SKM-1 treated with dmso at 0.1 percent for 144 hours (cell line): ENCODE results near the gene LCE1C.

Experiments
- DNase-seq: peaks from one replicate; lab custom pipeline; 2025; ENCODE audit not compliant: unreplicated experiment; lab: John Stamatoyannopoulos, UW

Gene LCE1C

GRCh38 chr1:152806576-152806975 is at the start of gene LCE1C:
LCE1C (minus strand) TSS chr1:152806651; CDS start chr1:152805478, 1,173 bp downstream.
- DNase-seq = no peak

- no peak for DNase-seq
Measured at GRCh38 chr1:152855661-152856060, 49.2 kb upstream of the LCE1C start.

- no peak for DNase-seq
Measured at GRCh38 chr1:152842556-152842955, 36.1 kb upstream of the LCE1C start, which contains the start of gene LCE6A. LCE6A (plus strand) TSS chr1:152842856; CDS start chr1:152843521, 665 bp downstream.

DNA sequence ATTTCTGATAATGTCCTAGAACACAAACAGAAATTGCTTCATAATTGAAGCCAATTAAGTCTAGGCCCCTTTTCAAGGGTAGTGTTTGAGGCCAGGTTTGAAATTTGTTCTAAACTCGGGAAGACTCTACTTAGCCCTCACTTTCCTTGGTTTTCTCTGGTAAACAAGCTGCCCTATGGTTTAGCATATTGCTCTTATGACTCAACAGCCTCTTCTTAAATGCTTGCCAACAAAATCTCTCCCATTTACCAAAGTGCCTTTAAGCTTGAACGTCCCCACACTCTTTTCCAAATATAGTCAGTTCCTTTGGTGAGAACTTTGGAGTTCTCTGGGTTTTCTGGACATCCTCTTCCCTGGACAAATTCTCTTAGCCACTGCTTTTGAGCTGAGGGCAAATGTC is 30.4 kb upstream of the LCE1C start:
- DNase-seq = no peak

GRCh38 chr1:152827173-152827572 is 20.7 kb upstream of the LCE1C start, which contains the start of gene LCE1A:
LCE1A (plus strand) TSS chr1:152827473; CDS start chr1:152827473, 0 bp downstream.
- DNase-seq = no peak

GRCh38 chr1:152824964-152825363 is 18.5 kb upstream of the LCE1C start:
- DNase-seq = no peak

GRCh38 chr1:152823294-152823693 is 16.8 kb upstream of the LCE1C start:
- no peak for DNase-seq

- DNase-seq = no peak
Measured at GRCh38 chr1:152817309-152817708, 10.9 kb upstream of the LCE1C start.

DNA sequence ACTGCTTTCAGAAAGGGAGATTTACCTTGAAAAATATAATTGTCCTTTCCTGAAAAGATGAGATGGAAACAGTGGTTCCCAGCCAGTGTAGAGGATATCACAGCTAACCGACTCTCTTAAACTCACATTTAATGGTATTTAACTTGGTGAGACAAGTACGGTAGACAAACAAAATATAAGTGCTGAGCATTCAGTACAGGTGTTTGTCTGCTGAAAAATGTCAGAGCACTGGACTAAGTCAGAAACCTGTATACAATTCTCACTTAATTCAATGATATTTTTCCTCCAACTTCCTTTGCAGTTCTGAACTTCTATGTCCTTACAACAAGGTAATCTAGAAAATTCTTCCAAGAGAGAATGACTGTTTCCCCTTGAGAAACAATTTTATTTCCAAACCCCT is 5.2 kb upstream of the LCE1C start, which contains the start of gene LCE1B:
Gene LCE1B, plus strand, starts transcription at position 301 of the 400 bp plus-strand sequence. CDS start 476 bp downstream, outside the sequence.
- DNase-seq = no peak

GRCh38 chr1:152811050-152811449 is 4.6 kb upstream of the LCE1C start:
- DNase-seq = no peak

GRCh38 chr1:152801333-152801732 is 5.1 kb downstream of the LCE1C start:
- DNase-seq = no peak

DNA sequence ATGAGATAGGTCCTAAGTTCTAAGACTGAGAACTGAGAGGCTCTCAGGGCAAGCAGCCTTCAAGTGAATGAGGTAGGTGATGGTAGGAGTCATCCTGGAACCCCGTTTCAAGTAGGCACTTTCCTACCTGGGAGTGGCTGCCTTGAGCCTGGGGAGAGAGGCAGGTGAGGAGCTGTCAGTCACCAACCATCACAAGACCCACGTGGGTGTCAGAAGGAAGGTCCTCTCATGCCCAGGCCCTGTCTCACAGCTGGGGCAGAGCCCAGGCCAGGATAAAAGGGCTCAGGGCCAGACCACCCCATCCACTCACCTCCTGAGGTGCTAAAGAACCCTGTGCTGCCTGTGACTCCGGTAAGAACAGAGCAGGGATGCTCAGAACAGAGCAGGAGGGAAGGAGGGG is 10.0 kb downstream of the LCE1C start, which contains the start of gene LCE1D:
Gene LCE1D, plus strand, starts transcription at position 301 of the 400 bp plus-strand sequence. CDS start 1,074 bp downstream, outside the sequence.
- DNase-seq = no peak

- no peak for DNase-seq
Measured at GRCh38 chr1:152795686-152796085, 10.8 kb downstream of the LCE1C start.

GRCh38 chr1:152786077-152786476 is 20.4 kb downstream of the LCE1C start, which contains the start of gene LCE1E:
LCE1E (plus strand) TSS chr1:152786257; CDS start chr1:152787300, 1,043 bp downstream.
- DNase-seq = no peak

DNA sequence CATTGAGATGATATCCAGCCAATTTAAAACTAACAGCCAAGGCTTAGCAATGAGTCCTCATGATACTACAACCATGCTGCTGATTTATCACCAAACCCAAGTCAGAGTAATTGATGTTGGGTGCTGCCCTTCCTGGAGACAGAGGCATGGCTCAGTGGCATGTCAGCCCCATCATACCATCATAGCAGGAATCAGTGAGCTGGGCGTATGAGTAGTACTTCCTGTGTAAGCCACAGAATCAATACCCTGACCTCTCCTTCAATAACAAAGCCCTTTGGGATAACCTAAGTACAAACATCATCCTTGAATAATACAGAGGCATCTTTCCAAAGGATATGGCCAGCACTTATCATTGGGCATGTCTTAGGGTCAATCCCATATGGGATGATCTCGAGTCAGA is 23.4 kb downstream of the LCE1C start:
- DNase-seq = no peak

DNA sequence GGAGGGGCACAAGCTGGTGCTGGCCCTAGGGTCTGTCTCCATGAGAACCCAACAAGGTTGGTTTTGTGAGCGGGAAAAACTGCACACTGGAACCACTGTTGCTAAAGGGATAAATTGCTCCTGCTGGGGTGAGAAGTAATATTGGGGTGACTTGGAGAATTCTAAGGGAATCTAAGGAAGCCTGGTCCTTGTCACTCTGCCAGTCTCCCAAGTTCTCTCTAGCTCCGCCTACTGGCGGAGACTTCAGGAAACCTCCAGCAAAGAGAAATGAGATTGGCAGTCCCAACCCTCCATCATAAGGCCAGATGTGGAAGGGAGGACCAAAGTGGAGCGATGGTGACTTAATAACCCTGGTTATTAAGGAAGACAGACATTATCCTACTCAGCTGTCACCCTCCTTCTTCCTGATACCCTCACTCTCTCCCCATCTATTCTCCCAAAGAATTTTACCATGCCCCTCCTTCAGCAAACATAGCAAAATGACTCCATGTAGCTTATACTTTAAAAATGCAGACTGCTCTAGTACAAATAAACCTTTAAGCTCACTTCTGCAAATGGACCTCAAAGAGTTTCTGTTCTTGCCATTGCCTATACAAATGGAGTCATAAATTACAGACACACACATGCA is 28.8 kb downstream of the LCE1C start:
- no peak for DNase-seq

- no peak for DNase-seq
Measured at GRCh38 chr1:152776361-152776760, 30.1 kb downstream of the LCE1C start.

DNA sequence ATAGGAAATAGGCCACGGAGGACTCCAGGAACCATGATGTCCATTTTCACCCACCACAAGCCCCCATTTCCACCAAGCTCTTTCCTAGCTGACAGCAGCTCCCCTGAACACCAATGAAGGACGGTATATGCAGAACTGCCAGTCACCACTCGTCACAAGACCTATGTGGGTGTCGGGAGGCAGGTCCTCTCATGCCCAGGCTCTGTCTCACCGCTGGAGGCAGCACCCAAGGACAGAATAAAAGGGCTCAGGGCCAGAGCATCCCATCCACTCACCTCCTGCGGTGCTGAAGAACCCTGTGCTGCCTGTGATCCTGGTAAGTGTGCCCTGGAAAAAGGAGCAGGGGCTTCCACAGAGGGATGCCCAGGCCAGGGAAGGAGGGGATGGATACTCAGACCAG is 31.6 kb downstream of the LCE1C start, which contains the start of gene LCE1F:
Gene LCE1F, plus strand, starts transcription at position 266 of the 400 bp plus-strand sequence. CDS start 1,232 bp downstream, outside the sequence.
- no peak for DNase-seq

DNA sequence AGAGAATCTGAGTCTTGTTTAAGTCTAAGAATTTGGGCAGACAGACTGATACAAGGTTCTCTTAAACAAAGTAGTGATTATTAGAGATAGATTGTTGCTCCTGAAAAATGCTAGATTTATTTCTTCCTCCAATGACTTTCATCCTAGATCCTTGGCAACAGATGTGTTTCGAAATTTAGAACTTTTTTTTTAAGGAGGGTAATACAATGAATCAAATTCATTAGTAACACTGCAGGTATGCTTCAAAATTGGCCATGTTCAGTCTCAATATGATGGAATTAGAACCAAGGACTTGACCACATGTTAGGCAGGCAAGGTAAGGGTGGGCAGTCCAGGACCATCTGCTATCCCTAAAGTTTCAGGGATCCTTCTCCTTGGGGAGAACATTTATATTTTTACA is 36.0 kb downstream of the LCE1C start:
- no peak for DNase-seq

DNA sequence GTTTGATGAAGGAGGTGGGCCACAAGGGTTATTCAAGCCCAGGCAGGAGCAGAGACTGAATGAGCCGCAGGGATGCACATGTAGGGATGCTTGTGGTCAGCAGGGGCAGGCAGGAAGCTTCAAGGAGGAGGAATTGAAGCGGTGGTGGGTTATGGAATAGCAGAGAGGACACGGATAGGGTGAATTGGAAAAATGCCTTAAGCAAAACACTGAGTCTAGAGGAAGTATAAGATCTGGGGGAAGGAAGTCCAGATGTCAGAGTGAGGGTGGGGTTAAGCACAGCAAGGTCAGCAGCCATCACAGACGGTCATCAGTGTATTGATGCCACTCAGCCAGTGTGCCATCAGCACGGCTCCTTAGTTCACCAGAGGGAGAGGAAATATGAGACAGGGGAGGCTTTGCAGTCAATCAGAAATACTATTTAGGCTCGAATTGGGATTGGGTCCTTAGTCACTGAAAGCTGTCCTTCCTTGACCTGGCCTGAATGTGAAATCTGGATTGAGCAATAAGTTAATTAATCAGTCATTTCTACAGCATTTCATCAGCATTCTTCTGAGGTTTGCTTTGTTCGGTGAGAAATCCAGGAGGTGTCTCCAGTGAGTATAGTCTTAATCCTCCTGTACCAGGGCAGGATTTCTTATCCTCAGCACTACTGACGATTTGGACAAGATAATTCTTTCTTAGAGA is 37.5 kb downstream of the LCE1C start:
- DNase-seq = no peak

DNA sequence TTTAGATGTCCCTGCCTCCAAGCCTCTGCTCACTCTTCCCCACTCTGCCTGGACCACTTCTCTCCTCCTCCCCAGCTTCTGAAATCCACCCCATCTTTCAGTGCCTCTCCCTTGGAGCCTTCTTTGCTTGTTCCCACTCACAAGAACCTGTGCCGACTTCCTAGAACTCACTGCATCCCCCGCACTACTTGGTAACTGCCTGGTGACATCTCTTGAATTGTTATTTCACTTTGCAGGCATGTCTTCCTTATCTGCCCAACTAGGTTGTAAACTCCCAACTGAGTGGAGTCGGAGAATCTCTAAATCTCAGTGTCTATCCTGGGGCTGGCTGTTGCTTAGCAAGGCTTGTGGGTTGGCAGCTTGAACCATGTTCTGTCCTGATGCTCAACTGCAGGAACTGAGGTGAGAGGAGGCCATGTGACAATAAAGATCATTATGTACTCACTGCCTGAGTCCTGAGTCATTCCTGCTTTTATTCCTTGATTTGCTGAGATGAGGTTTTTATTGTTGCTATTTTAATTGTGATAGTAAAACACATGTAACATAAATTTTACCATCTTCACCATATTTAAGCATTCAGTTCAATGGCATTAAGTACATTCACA is 44.7 kb downstream of the LCE1C start:
- DNase-seq = no peak
